NCI-H510A treated with DMSO at 0.1 percent for 48 hours (cell line): Measurements from ENCODE around the gene MEA1.
"Not testable (repeated sequence)": the region's sequence is repeated elsewhere in the genome, so short reads cannot be mapped to it uniquely, and the experiment has no call there.

Source experiments
- DNase-seq: peaks from one replicate; lab custom pipeline; 2025; lab: John Stamatoyannopoulos, UW

The MEA1 gene

GRCh38 chr6:43013843-43014433, at the start of gene MEA1, which contains the start of gene KLHDC3:
MEA1 (minus strand) TSS chr6:43013946; CDS start chr6:43013813, 133 bp downstream.
KLHDC3 (plus strand) TSS chr6:43014249; CDS start chr6:43017193, 2,944 bp downstream.
- DNase-seq, result peak; percentile 100

GRCh38 chr6:43062818-43063217, 49.1 kb upstream of the MEA1 start:
- no peak for DNase-seq

GRCh38 chr6:43061861-43062260, 48.1 kb upstream of the MEA1 start:
- no peak for DNase-seq

GRCh38 chr6:43060755-43061633, 47.2 kb upstream of the MEA1 start:
- DNase-seq, result no peak

- DNase-seq, result peak; percentile 62
Measured at GRCh38 chr6:43060034-43060754, 46.4 kb upstream of the MEA1 start.

GRCh38 chr6:43059168-43060033, 45.7 kb upstream of the MEA1 start, which contains the start of the genes KLC4 and MRPL2:
KLC4 (plus strand) TSS chr6:43059631; CDS start chr6:43061336, 1,705 bp downstream.
MRPL2 (minus strand) TSS chr6:43059434; CDS start chr6:43059381, 53 bp downstream.
- peak; percentile 99 for DNase-seq

- no peak for DNase-seq
Measured at GRCh38 chr6:43058531-43058930, 44.8 kb upstream of the MEA1 start.

- no peak for DNase-seq
Measured at GRCh38 chr6:43055966-43056365, 42.2 kb upstream of the MEA1 start.

- no peak for DNase-seq
Measured at GRCh38 chr6:43054206-43054943, 40.6 kb upstream of the MEA1 start.

- DNase-seq, result peak; percentile 99
Measured at GRCh38 chr6:43053545-43054205, 39.9 kb upstream of the MEA1 start, which contains the start of gene CUL7. CUL7 (minus strand) TSS chr6:43053851; CDS start chr6:43052788, 1,063 bp downstream.

GRCh38 chr6:43052842-43053544, 39.2 kb upstream of the MEA1 start:
- peak; percentile 24 for DNase-seq

- no peak for DNase-seq
Measured at GRCh38 chr6:43052225-43052841, 38.6 kb upstream of the MEA1 start.

- DNase-seq, result no peak
Measured at GRCh38 chr6:43050981-43051380, 37.2 kb upstream of the MEA1 start.

GRCh38 chr6:43047998-43048397, 34.3 kb upstream of the MEA1 start:
- no peak for DNase-seq

- no peak for DNase-seq
Measured at GRCh38 chr6:43045371-43045930, 31.7 kb upstream of the MEA1 start.

- DNase-seq, result no peak
Measured at GRCh38 chr6:43043310-43043709, 29.6 kb upstream of the MEA1 start.

GRCh38 chr6:43041475-43041874, 27.7 kb upstream of the MEA1 start:
- DNase-seq, result not testable (repeated sequence)

- no peak for DNase-seq
Measured at GRCh38 chr6:43040542-43041257, 27.0 kb upstream of the MEA1 start.
